H1 (cell line): ENCODE results near the gene OR7D2. TPM values are rescaled to one million over a fixed set of nuclear protein-coding genes. Genes with fewer than 3 reads are reported as not detected.

Experiments
- CTCF ChIA-PET: fragments of 300-600 bp; sonication (Branson Sonifier 250); formaldehyde crosslinking; loops from one replicate; lab custom pipeline; 2021; ENCODE audit not compliant: partially characterized antibody; lab: Charles Lee
- POLR2A ChIA-PET: fragments of 300-600 bp; sonication (Branson Sonifier 250); formaldehyde crosslinking; loops from one replicate; lab custom pipeline; 2021; ENCODE audit warnings: inconsistent platforms; ENCODE audit not compliant: partially characterized antibody; lab: Charles Lee
- DNase-seq, 2 experiments: peaks; one replicate each; pipeline versions ENCODE4 v3.0.0 to v3.0.0-alpha.2; 2010 to 2022; ENCODE audit warnings: low spot score in 2 of 2, low read depth in 1 of 2, mixed read lengths in 1 of 2
- FAIRE-seq: peaks from 2 replicates; lab custom pipeline; 2011; peaks lifted over from hg19 to GRCh38; lab: Jason Lieb, UNC
- H2AFZ ChIP-seq: 2 replicates; pipeline ENCODE4 v1.8.1; 2012; ENCODE audit warnings: low read length, inconsistent platforms
- H2AK5ac ChIP-seq: 2 replicates; pipeline ENCODE4 v1.6.1; 2013; ENCODE audit warnings: low read depth, low read length
- H2BK120ac ChIP-seq: replicated peaks from 2 replicates; pipeline ENCODE3; 2013; ENCODE audit warnings: low read depth, low read length, inconsistent platforms
- H2BK12ac ChIP-seq: 2 replicates; pipeline ENCODE4 v1.6.1; 2013; ENCODE audit warnings: low read depth, low read length
- H2BK15ac ChIP-seq: 2 replicates; pipeline ENCODE4 v1.6.1; 2013; ENCODE audit warnings: low read length
- H2BK20ac ChIP-seq: 2 replicates; pipeline ENCODE4 v1.6.1; 2013; ENCODE audit warnings: low read length
- H2BK5ac ChIP-seq: 2 replicates; pipeline ENCODE4 v1.6.1; 2013; ENCODE audit warnings: low read depth, low read length
- H3K14ac ChIP-seq: 2 replicates; pipeline ENCODE4 v1.6.1; 2013; ENCODE audit warnings: inconsistent platforms; ENCODE audit not compliant: insufficient read length
- H3K18ac ChIP-seq: 2 replicates; pipeline ENCODE4 v1.6.1; 2013; ENCODE audit warnings: low read length; ENCODE audit errors: extremely low read depth
- H3K23ac ChIP-seq: 2 replicates; pipeline ENCODE4 v1.6.1; 2013; ENCODE audit warnings: inconsistent platforms; ENCODE audit not compliant: insufficient read length
- H3K23me2 ChIP-seq: 2 replicates; pipeline ENCODE4 v1.6.1; 2013; ENCODE audit warnings: low read depth, low read length
- H3K27ac ChIP-seq: 2 replicates; pipeline ENCODE4 v1.6.1; 2011; ENCODE audit warnings: low read depth, low read length, inconsistent platforms
- H3K27me3 ChIP-seq, 4 experiments: replicated peaks in 1 of 4; 1 replicate in 1 of 4; 2 replicates in 3 of 4; pipeline versions ENCODE4 v1.6.1 to v1.8.1; 2011 to 2013; ENCODE audit warnings: low read length in 3 of 4, mild to moderate bottlenecking in 3 of 4, inconsistent platforms in 2 of 4, mixed read lengths in 2 of 4, moderate library complexity in 1 of 4; ENCODE audit not compliant: control insufficient read depth in 3 of 4, insufficient read depth in 3 of 4; ENCODE audit errors: extremely low read depth in 1 of 4
- H3K36me3 ChIP-seq, 4 experiments: 2 replicates each; pipeline versions ENCODE4 v1.6.1 to v1.8.1; 2011 to 2013; ENCODE audit warnings: mild to moderate bottlenecking in 4 of 4, low read length in 3 of 4, moderate library complexity in 2 of 4, control low read depth in 1 of 4, inconsistent platforms in 1 of 4; ENCODE audit not compliant: insufficient read depth in 4 of 4, control insufficient read depth in 2 of 4
- H3K4ac ChIP-seq: replicated peaks from 2 replicates; pipeline ENCODE3; 2013; ENCODE audit warnings: low read length, low read depth, mixed read lengths, inconsistent platforms; ENCODE audit not compliant: insufficient read length
- H3K4me1 ChIP-seq, 4 experiments: replicated peaks in 1 of 4; 1 replicate in 1 of 4; 2 replicates in 3 of 4; pipeline versions ENCODE4 v1.6.1 to v1.8.1; 2011 to 2013; ENCODE audit warnings: low read length in 3 of 4, inconsistent platforms in 2 of 4, mixed read lengths in 1 of 4; ENCODE audit not compliant: insufficient read depth in 4 of 4, control insufficient read depth in 3 of 4
- H3K4me2 ChIP-seq, 2 experiments: 2 replicates each; pipeline versions ENCODE4 v1.6.1 to v1.8.1; 2011 to 2013; ENCODE audit warnings: low read depth in 2 of 2, low read length in 2 of 2, control low read depth in 1 of 2, inconsistent platforms in 1 of 2, mild to moderate bottlenecking in 1 of 2; ENCODE audit not compliant: insufficient read depth in 1 of 2
- H3K4me3 ChIP-seq, 4 experiments: fragments of 200-600, 300-600 bp in 1 of 4; sonication (generic), shearing (Covaris generic), sonication (Bioruptor Twin) in 1 of 4; 2 replicates each; pipeline versions ENCODE4 v1.5.1 to v1.8.1; 2011 to 2016; ENCODE audit warnings: low read length in 4 of 4, low read depth in 3 of 4, control low read depth in 2 of 4, inconsistent platforms in 2 of 4, mild to moderate bottlenecking in 2 of 4, mixed read lengths in 1 of 4, moderate library complexity in 1 of 4; ENCODE audit not compliant: insufficient read depth in 2 of 4; ENCODE audit errors: extremely low read depth in 1 of 4
- H3K56ac ChIP-seq: replicated peaks from 2 replicates; pipeline ENCODE3; 2013; ENCODE audit warnings: low read depth, mild to moderate bottlenecking, mixed read lengths, low read length, inconsistent platforms; ENCODE audit not compliant: insufficient read length
- H3K79me1 ChIP-seq: 2 replicates; pipeline ENCODE4 v1.6.1; 2013; ENCODE audit warnings: low read depth, low read length, control low read depth
- H3K79me2 ChIP-seq, 2 experiments: 2 replicates each; pipeline versions ENCODE4 v1.6.1 to v1.8.1; 2012 to 2013; ENCODE audit warnings: low read length in 2 of 2, mild to moderate bottlenecking in 2 of 2, inconsistent platforms in 1 of 2; ENCODE audit not compliant: insufficient read depth in 2 of 2, control insufficient read depth in 1 of 2
- H3K9ac ChIP-seq, 4 experiments: replicated peaks in 1 of 4; 1 replicate in 1 of 4; 2 replicates in 3 of 4; pipeline versions ENCODE4 v1.6.1 to v1.8.1; 2011 to 2013; ENCODE audit warnings: low read depth in 3 of 4, low read length in 3 of 4, control low read depth in 2 of 4, mild to moderate bottlenecking in 2 of 4, moderate library complexity in 2 of 4, inconsistent platforms in 1 of 4; ENCODE audit errors: extremely low read depth in 1 of 4
- H3K9me3 ChIP-seq, 2 experiments: 2 replicates each; pipeline versions ENCODE4 v1.6.1 to v1.8.1; 2012 to 2013; ENCODE audit warnings: mild to moderate bottlenecking in 2 of 2, moderate library complexity in 2 of 2, control low read depth in 1 of 2, inconsistent platforms in 1 of 2, low read depth in 1 of 2, low read length in 1 of 2, mixed read lengths in 1 of 2; ENCODE audit not compliant: insufficient read depth in 2 of 2
- H4K20me1 ChIP-seq, 2 experiments: replicated peaks in 1 of 2; 2 replicates each; pipeline versions ENCODE3 to v1.8.1; 2011 to 2013; ENCODE audit warnings: inconsistent platforms in 2 of 2, low read length in 2 of 2, mild to moderate bottlenecking in 1 of 2; ENCODE audit not compliant: insufficient read depth in 2 of 2, control insufficient read depth in 1 of 2
- H4K5ac ChIP-seq: 2 replicates; pipeline ENCODE4 v1.6.1; 2013; ENCODE audit warnings: low read length, low read depth, mixed read lengths, inconsistent platforms; ENCODE audit not compliant: insufficient read length
- H4K8ac ChIP-seq: 2 replicates; pipeline ENCODE4 v1.8.0; 2013; ENCODE audit warnings: mild to moderate bottlenecking, moderate library complexity, low read length, inconsistent platforms; ENCODE audit not compliant: insufficient read depth; ENCODE audit errors: extremely low read depth
- H4K91ac ChIP-seq: replicated peaks from 2 replicates; pipeline ENCODE3; 2013; ENCODE audit warnings: low read length, mixed read lengths, inconsistent platforms; ENCODE audit not compliant: insufficient read length
- ATF3 ChIP-seq: IDR thresholded peaks from 2 replicates; pipeline ENCODE4 v1.6.1; 2011; ENCODE audit warnings: low read depth, mild to moderate bottlenecking, low read length; ENCODE audit not compliant: insufficient read depth
- CEBPB ChIP-seq: IDR thresholded peaks from 2 replicates; pipeline ENCODE4 v1.6.1; 2012; ENCODE audit warnings: low read depth, low read length
- E2F6 ChIP-seq: IDR thresholded peaks from 2 replicates; pipeline ENCODE4 v1.6.1; 2012; ENCODE audit warnings: inconsistent platforms
- NANOG ChIP-seq: IDR thresholded peaks from 2 replicates; pipeline ENCODE4 v1.6.1; 2011; ENCODE audit warnings: low read length, low read depth, mild to moderate bottlenecking, inconsistent platforms; ENCODE audit not compliant: insufficient read depth, poor library complexity, severe bottlenecking
- POU5F1 ChIP-seq: IDR thresholded peaks from 2 replicates; pipeline ENCODE4 v1.6.1; 2011; ENCODE audit warnings: low read depth, mild to moderate bottlenecking, low read length, moderate library complexity
- SUZ12 ChIP-seq: fragments of 200-600 bp; sonication (generic); IDR thresholded peaks from 2 replicates; pipeline ENCODE4 v1.6.1; 2012; ENCODE audit warnings: mild to moderate bottlenecking, inconsistent platforms, low read length, moderate library complexity, mixed read lengths
- USF2 ChIP-seq: IDR thresholded peaks from 2 replicates; pipeline ENCODE4 v1.6.1; 2011; ENCODE audit warnings: low read length, improper control_type of control experiment
- WGBS, 2 experiments: shearing (Covaris generic) in 1 of 2; methylation state at CpG; one replicate each; pipeline versions ENCODE4 v1.1.6 to v1.1.7; 2013 to 2015; ENCODE audit warnings: low lambda C conversion rate in 2 of 2, mixed read lengths in 2 of 2, inconsistent platforms in 1 of 2, low coverage in 1 of 2, missing lambda C conversion rate in 1 of 2; ENCODE audit not compliant: insufficient replicate concordance in 2 of 2, insufficient coverage in 1 of 2, insufficient read length in 1 of 2; ENCODE audit errors: extremely low coverage in 1 of 2, missing lambda C conversion rate in 1 of 2; 5-methylcytosine and 5-hydroxymethylcytosine counted together
- polyA plus RNA-seq, 7 experiments: library from polyadenylated mRNA; depleted of rRNA in 3 of 7; stranded (reverse) in 5 of 7; unstranded in 2 of 7; fragments of >200 nt in 5 of 7; fragments of 200-250 nt in 2 of 7; gene quantifications; 1 replicate in 5 of 7; 2 replicates in 1 of 7; 4 replicates in 1 of 7; pipeline versions ENCODE4 v1.2.1 to v1.2.3, GENCODE V29; 2011 to 2013; ENCODE audit warnings: missing spikeins in 2 of 7, mixed read lengths in 2 of 7
- total RNA-seq: library from RNA; stranded (reverse); fragmentation: NEBNext Ultra II Directional; extraction: Animal tissue kit (Norgen Biotek cat#: 25700); gene quantifications from 2 replicates; pipeline ENCODE4 v1.2.1, GENCODE V29; 2021
- TF ChIP-seq, protein P1 (sequence below), 3 experiments: IDR thresholded peaks; 1 replicate in 2 of 3; 2 replicates in 1 of 3; pipeline versions ENCODE4 v1.5.1 to v1.6.1; 2011; ENCODE audit warnings: low read length in 3 of 3, mild to moderate bottlenecking in 3 of 3, inconsistent platforms in 2 of 3, low read depth in 1 of 3, moderate library complexity in 1 of 3; ENCODE audit not compliant: insufficient read depth in 1 of 3; ENCODE audit errors: control extremely low read depth in 1 of 3

Gene OR7D2
- total and polyA plus RNA-seq, 2 of the 8 experiments (the other 6 are each of a cell fraction or from before 2014, with no cell fraction given), result 0.02 TPM; not detected in 1

DNA sequence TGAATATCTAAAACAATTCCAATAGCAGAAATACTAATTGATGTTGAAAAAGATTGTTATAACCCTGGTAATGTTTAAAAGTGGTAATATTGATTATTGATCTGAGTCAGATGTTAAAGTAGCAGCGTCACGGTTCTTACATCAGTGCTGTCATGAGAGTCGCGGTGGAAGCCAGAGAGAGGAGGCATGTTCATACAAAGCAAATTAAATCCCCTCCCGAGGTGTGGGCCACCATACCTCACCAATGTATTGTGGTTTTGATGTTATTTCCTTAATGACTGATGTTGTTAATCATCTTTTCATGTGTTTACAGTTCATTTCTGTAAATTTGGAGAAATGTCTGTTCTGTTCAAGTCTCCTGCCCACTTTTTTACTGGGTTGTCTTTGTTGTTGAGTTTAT lies 27.4 kb upstream of the OR7D2 start:
- Histone ChIP-seq H4K20me1 (peaks cover 0 to 14% of the 10 kb centered on the region in 2 experiments), H3K27ac (no peak overlapping the region), H3K9ac (no peak overlapping the region), H3K4me2 (no peak overlapping the region), H3K79me2 (peaks cover 67 to 99% of the 10 kb centered on the region in 2 experiments), H2BK20ac (no peak overlapping the region), H2AFZ (no peak overlapping the region), H3K4ac (no peak overlapping the region), H3K14ac (no peak overlapping the region), H4K8ac (no peak overlapping the region), H3K23ac (no peak overlapping the region), H3K4me3 (no peak overlapping the region), H2BK5ac (no peak overlapping the region), H3K27me3 (no peaks in the 10 kb centered on the region), H3K18ac (no peak overlapping the region), H3K9me3 (peaks cover 23 to 40% of the 10 kb centered on the region in 2 experiments), H2BK15ac (no peak overlapping the region), H2AK5ac (no peak overlapping the region), H3K36me3 (peaks cover 4 to 54% (median 19%) of the 10 kb centered on the region in 4 experiments; a peak in 7 of 8 replicates), H3K4me1 (no peaks in the 10 kb centered on the region), H3K79me1 (peaks cover 17% of the 10 kb centered on the region), H2BK12ac (no peak overlapping the region), H4K5ac (no peak overlapping the region), H3K56ac (no peak overlapping the region), H4K91ac (no peak overlapping the region), H2BK120ac (no peak overlapping the region), H3K23me2 (no peaks in the 10 kb centered on the region)
- no peak for DNase-seq
- 91% methylated on average over 5 of the region's 5 CpGs; no CpG with 5 or more reads in 1 of the 2 experiments for WGBS, 2 experiments
- POLR2A ChIA-PET, result no interaction called here
- CTCF ChIA-PET, result no interaction called here
- no peak for FAIRE-seq
- TF ChIP-seq SUZ12 (no peak), POU5F1 (no peak), CEBPB (no peak), ATF3 (no peak), NANOG (no peak), USF2 (no peak), E2F6 (no peak)
- TF ChIP-seq, protein P1, sequence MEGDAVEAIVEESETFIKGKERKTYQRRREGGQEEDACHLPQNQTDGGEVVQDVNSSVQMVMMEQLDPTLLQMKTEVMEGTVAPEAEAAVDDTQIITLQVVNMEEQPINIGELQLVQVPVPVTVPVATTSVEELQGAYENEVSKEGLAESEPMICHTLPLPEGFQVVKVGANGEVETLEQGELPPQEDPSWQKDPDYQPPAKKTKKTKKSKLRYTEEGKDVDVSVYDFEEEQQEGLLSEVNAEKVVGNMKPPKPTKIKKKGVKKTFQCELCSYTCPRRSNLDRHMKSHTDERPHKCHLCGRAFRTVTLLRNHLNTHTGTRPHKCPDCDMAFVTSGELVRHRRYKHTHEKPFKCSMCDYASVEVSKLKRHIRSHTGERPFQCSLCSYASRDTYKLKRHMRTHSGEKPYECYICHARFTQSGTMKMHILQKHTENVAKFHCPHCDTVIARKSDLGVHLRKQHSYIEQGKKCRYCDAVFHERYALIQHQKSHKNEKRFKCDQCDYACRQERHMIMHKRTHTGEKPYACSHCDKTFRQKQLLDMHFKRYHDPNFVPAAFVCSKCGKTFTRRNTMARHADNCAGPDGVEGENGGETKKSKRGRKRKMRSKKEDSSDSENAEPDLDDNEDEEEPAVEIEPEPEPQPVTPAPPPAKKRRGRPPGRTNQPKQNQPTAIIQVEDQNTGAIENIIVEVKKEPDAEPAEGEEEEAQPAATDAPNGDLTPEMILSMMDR (IDR thresholded peaks at IDR 0.05; ENCODE audit: control extremely low read depth in 1 of 3, insufficient read depth in 1 of 3, low read depth in 1 of 3, low read length in 3 of 3), result no peak
